ENCODE measurements around the gene FAM167B. TPM values are rescaled to one million over a fixed set of nuclear protein-coding genes. Genes with fewer than 3 reads are reported as not detected.
"Not testable (repeated sequence)": the region's sequence is repeated elsewhere in the genome, so short reads cannot be mapped to it uniquely, and the experiment has no call there.

The FAM167B gene

DNA sequence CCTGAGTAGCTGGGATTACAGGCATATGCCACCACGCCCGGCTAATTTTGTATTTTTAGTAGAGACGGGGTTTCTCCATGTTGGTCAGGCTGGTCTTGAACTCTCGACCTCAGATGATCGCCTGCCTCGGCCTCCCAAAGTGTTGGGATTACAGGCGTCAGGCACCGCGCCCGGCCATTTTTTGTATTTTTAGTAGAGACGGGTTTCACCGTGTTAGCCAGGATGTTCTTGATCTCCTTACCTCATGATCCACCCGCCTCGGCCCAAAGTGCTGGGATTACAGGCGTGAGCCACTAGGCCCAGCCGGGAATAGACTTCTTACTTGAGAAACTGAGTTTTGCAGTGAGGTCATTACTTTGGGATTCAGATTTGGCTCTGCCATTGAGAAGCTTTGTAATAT lies 51.2 kb downstream of the FAM167B start:
- no CpG with 5 or more reads among the region's 16 CpGs for WGBS, 2 donors (ENCODE audit: extremely low coverage in 2 of 2, insufficient read length in 2 of 2, insufficient replicate concordance in 1 of 2)
- H3K4me1 ChIP-seq (ENCODE audit: control insufficient read depth in 2 of 2, insufficient read depth in 1 of 2, low read depth in 1 of 2, low read length in 2 of 2): not testable (repeated sequence)

More for the DNA sequence above, 51.2 kb downstream of the FAM167B start:
- not testable (repeated sequence) for DNase-seq (ENCODE audit: low spot score); H2AFZ ChIP-seq (ENCODE audit: low read length); H3K27me3 ChIP-seq (ENCODE audit: control insufficient read depth in 3 of 3, insufficient read depth in 3 of 3, low read depth in 1 of 3, low read length in 3 of 3); H2BK5ac ChIP-seq (ENCODE audit: low read length); H3K14ac ChIP-seq (ENCODE audit: low read length); H2BK15ac ChIP-seq (ENCODE audit: low read length); H3K9me3 ChIP-seq (replicated peaks in 1 of 2; ENCODE audit: control insufficient read depth in 2 of 2, insufficient read depth in 1 of 2, low read depth in 1 of 2, low read length in 2 of 2); H3K27ac ChIP-seq (replicated peaks; ENCODE audit: low read length); H3K79me1 ChIP-seq (ENCODE audit: low read depth, low read length); H3K18ac ChIP-seq (ENCODE audit: low read length); H3K4ac ChIP-seq (ENCODE audit: low read length); H4K8ac ChIP-seq (ENCODE audit: low read depth, low read length); H3K9ac ChIP-seq (ENCODE audit: low read depth, low read length, poor library complexity); H2BK12ac ChIP-seq (ENCODE audit: low read length); H3K23ac ChIP-seq (ENCODE audit: low read depth, low read length, poor library complexity); H2AK5ac ChIP-seq (ENCODE audit: low read depth, low read length); H3K4me2 ChIP-seq (ENCODE audit: insufficient read depth, low read length, poor library complexity, severe bottlenecking); H3K4me3 ChIP-seq (ENCODE audit: low read length in 2 of 2); H2BK120ac ChIP-seq (ENCODE audit: low read depth, low read length); H4K91ac ChIP-seq (ENCODE audit: low read depth, low read length, poor library complexity)
- peaks cover 9 to 61% of the 10 kb centered on the region in 2 donors for H3K36me3 ChIP-seq (replicated peaks in 1 of 2; ENCODE audit: control insufficient read depth in 2 of 2, insufficient read depth in 2 of 2, low read length in 2 of 2)

Small RNAs within 50 kb of the gene (small RNA-seq; reads per million reads assigned to genes)
- not detected for gene RF00017 (ENCODE audit: insufficient read depth)
- not detected for gene RF00019 (ENCODE audit: insufficient read depth)

Data from neuronal stem cell (in vitro differentiated cells).